ENCODE data around the gene SLC35E4.
A peak's percentile ranks its signal among the peaks of the same experiment; 100 is the strongest.

The SLC35E4 gene

GRCh38 chr22:30694640-30695350 is 59.2 kb downstream of the SLC35E4 start, which contains the start of gene OSBP2:
Gene OSBP2 (plus strand): TSS chr22:30694874. CDS start chr22:30694910, 36 bp downstream.
- no peak for TF ChIP-seq CTCF (IDR thresholded peaks at IDR 0.05; ENCODE audit: control insufficient read depth, insufficient read depth, low read depth, low read length, missing control alignments)
- peak within 1 kb of the TSS; percentile 66 for H3K4me3 ChIP-seq (ENCODE audit: control insufficient read depth, low read depth, low read length)
- DNase-seq (ENCODE audit: low read depth): no peak

- H3K4me3 ChIP-seq (ENCODE audit: control insufficient read depth, low read depth, low read length): peak overlapping the region; percentile 55
- no peak for DNase-seq (ENCODE audit: low read depth)
- no peak for TF ChIP-seq CTCF (IDR thresholded peaks at IDR 0.05; ENCODE audit: control insufficient read depth, insufficient read depth, low read depth, low read length, missing control alignments)
Measured at GRCh38 chr22:30695351-30695851, 59.8 kb downstream of the SLC35E4 start.

GRCh38 chr22:30695871-30696655 is 60.5 kb downstream of the SLC35E4 start:
- DNase-seq (ENCODE audit: low read depth): no peak

More at GRCh38 chr22:30695871-30696655, 60.5 kb downstream of the SLC35E4 start:
- H3K4me3 ChIP-seq (ENCODE audit: control insufficient read depth, low read depth, low read length): no peak overlapping the region
- no peak for TF ChIP-seq CTCF (IDR thresholded peaks at IDR 0.05; ENCODE audit: control insufficient read depth, insufficient read depth, low read depth, low read length, missing control alignments)
